Esophagus muscularis mucosa (tissue), 3 donors: Measurements from ENCODE around the gene PCDHB3.

Source experiments
- CTCF ChIP-seq, 3 experiments: fragments of 200-600 bp in 2 of 3; fragments of 450-650 bp in 1 of 3; sonication (generic) in 2 of 3; IDR thresholded peaks; one replicate each; pipeline ENCODE4 v1.5.1; 2017 to 2019; ENCODE audit warnings: antibody characterized with exemption in 3 of 3, mild to moderate bottlenecking in 2 of 3, moderate library complexity in 1 of 3
- POLR2A ChIP-seq: fragments of 450-650 bp; IDR thresholded peaks from one replicate; pipeline ENCODE4 v1.6.1; 2017; ENCODE audit warnings: antibody characterized with exemption, moderate library complexity, mild to moderate bottlenecking, low read depth

- no peak for TF ChIP-seq CTCF (IDR thresholded peaks at IDR 0.05)
- no peak for TF ChIP-seq POLR2A
Measured at GRCh38 chr5:141051521-141051866, 48.8 kb upstream of the PCDHB3 start.
